ENCODE results near the gene UGT2B11.
"Not testable (repeated sequence)": the region's sequence is repeated elsewhere in the genome, so short reads cannot be mapped to it uniquely, and the experiment has no call there.

The UGT2B11 gene

DNA sequence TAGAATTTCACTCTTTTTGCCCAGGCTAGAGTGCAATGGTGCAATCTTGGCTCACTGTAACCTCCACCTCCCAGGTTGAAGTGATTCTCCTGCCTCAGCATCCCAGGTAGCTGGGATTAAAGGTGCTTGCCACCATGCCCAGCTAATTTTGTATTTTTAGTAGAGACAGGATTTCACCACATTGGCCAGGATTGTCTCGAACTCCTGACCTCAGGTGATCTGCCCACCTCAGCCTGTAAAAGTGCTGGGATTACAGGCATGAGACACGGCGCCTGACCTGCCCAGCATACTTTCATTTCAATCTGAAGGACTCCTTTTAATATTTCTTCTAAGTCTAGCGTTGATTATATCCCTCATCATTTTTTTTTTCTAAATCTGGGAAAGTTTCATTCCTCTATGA lies 45.4 kb downstream of the UGT2B11 start:
- DNase-seq = not testable (repeated sequence)

DNA sequence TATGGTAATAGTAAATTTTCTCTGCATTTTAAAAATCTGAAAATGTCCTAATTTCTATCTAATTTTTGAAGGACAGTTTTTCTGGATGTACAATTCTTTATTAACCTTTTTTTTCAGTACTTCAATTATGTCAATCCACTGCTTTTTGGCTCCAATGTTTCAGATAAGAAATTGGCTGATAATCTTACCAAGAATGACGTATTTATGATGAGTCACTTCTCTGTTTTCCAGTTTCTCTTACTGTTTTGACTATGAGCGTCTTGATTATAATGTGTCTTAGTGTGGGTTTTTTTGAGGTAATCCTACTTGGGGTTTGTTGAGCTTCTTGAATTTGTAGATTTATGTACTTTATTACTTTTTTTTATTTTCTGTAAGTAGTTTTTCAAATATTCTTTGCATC lies 47.2 kb downstream of the UGT2B11 start:
- no peak for DNase-seq

DNA sequence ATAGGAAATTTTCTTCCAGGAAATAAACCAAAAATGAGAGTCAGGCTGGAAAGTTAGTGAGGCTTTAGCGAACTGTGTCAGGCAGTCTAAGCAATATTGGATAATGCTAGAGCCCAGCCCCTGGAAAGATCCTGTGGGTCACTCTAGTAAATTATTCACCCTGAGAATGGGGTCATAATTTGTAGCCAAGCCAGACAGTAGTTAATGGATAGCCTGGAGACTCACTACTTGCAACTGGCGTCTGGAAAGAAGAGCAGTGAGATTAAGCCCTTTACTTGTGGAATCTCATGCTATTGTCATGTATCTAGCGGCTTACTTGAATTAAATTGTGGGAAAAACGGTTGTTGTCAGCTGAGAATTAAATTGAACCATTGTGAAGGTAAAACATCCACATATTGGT lies 48.2 kb downstream of the UGT2B11 start:
- DNase-seq = not testable (repeated sequence)

DNA sequence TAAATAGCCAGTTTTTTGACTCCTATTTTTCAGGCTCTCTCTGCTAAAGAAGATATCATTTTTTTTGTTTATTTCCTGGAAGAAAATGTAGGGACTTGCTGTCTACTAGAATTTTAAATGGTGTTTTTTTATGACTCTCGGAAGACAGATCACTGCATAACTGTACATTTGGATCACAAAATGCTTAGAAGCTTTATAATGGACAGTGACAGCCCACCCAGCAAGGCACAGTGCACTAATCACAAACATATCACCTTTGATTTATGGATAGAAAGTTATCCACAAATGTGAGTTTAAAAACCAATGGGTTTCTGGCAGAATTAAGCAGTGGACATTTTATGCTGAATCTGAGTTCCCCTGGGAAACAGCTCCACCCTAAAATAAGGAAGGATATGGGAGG lies 48.8 kb downstream of the UGT2B11 start:
- DNase-seq = not testable (repeated sequence)

DNA sequence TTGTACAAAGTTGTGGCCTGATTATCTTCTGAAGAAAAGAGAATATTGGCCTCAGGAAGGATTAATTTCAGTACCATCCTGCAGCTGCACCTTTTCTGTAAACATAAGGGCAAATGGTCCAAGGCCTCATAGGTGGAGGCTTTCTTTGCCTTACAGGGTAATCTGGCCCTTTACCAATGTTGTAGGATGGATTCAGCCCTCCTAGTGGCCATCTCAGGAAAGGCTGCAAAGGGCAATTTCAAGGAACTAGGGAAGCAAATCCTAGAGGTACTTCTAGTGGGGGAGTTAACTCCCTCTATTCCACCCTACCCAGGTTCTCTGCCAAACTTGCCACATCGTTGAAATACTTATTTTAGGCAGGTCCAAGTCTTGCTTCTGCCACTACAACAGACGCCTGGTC lies 57.6 kb downstream of the UGT2B11 start:
- no peak for DNase-seq

DNA sequence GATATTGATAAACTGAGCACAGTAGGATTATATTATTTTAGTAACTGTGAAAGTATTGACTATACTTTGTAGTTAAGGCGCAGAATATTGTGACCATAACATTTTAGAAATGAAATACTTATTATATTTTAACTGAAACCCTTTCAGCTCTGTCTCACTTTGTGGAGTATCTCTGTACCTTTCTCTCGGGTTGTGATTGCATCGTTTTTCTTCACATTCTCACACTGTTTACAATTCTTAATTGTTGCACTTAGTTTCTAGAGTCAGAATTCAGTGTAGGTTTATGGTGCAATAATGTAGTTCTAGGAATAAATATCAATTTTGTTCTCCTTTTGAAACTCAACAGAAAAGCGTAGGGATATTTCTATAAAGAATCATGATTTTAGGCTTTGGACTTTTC lies 60.5 kb downstream of the UGT2B11 start:
- no peak for DNase-seq

Measured in activated CD4-positive, alpha-beta T cell treated with anti-CD3 and anti-CD28 coated beads for 4 hours (primary cell).